MCF 10A (cell line): ENCODE data around the gene PRPF18. TPM values are rescaled to one million over a fixed set of nuclear protein-coding genes. Genes with fewer than 3 reads are reported as not detected.

Experiments
- BruUV-seq: library from RNA; stranded (reverse); fragments of 400-500 nt; replicated peaks from 2 replicates; lab custom pipeline; 2021; lab: Mats Ljungman, UMichigan
- CTCF ChIA-PET: fragments of 300-600 bp; sonication (Branson Sonifier 250); formaldehyde crosslinking; extraction: SDS; loops from one replicate; lab custom pipeline; 2021; ENCODE audit warnings: antibody characterized with exemption, inconsistent platforms; lab: Yijun Ruan, JAX
- POLR2A ChIA-PET: fragments of 300-600, 350-650 bp; sonication (Branson Sonifier 250); formaldehyde crosslinking; extraction: SDS; loops from one replicate; lab custom pipeline; 2020; ENCODE audit warnings: antibody characterized with exemption, inconsistent platforms; lab: Yijun Ruan, JAX
- DNase-seq: peaks from one replicate; pipeline ENCODE4 v3.0.0-alpha.2; 2018; ENCODE audit not compliant: unreplicated experiment
- H3K27ac Mint-ChIP-seq: one replicate; pipeline ENCODE4 v1.8.0; 2022; ENCODE audit warnings: mild to moderate bottlenecking, low read depth, mixed read lengths; ENCODE audit not compliant: unreplicated experiment
- H3K27me3 Mint-ChIP-seq: one replicate; pipeline ENCODE4 v1.8.0; 2022; ENCODE audit warnings: mixed read lengths; ENCODE audit not compliant: insufficient read depth, unreplicated experiment
- H3K36me3 Mint-ChIP-seq: one replicate; pipeline ENCODE4 v1.8.0; 2022; ENCODE audit warnings: mild to moderate bottlenecking, moderate library complexity, mixed read lengths; ENCODE audit not compliant: insufficient read depth, unreplicated experiment
- H3K4me1 Mint-ChIP-seq: one replicate; pipeline ENCODE4 v1.8.0; 2022; ENCODE audit warnings: mixed read lengths; ENCODE audit not compliant: insufficient read depth, unreplicated experiment
- H3K4me3 Mint-ChIP-seq: one replicate; pipeline ENCODE4 v1.8.0; 2022; ENCODE audit warnings: mild to moderate bottlenecking, moderate library complexity, mixed read lengths; ENCODE audit not compliant: unreplicated experiment
- H3K9me3 Mint-ChIP-seq: one replicate; pipeline ENCODE4 v1.8.0; 2022; ENCODE audit warnings: mixed read lengths; ENCODE audit not compliant: unreplicated experiment
- CTCF ChIP-seq: fragments of 200-600 bp; IDR thresholded peaks from one replicate; pipeline ENCODE4 v1.8.0; 2022; ENCODE audit warnings: antibody characterized with exemption, mild to moderate bottlenecking; ENCODE audit not compliant: unreplicated experiment
- intact Hi-C: fragments of 100-400 bp; cut with micrococcal nuclease; formaldehyde crosslinking; loops from 2 replicates; pipeline ENCODE4 v1.14.1; 2022
- total RNA-seq: library from RNA; stranded (reverse); gene quantifications from 2 replicates; pipeline ENCODE4 v1.2.3, GENCODE V29; 2022

The PRPF18 gene
- total RNA-seq, 1 experiment from 2014 or later, result 27.8 TPM

- no peaks in the 10 kb centered on the region for H3K27me3 Mint-ChIP-seq
- no TSS peak for BruUV-seq
- no peaks in the 10 kb centered on the region for H3K4me1 Mint-ChIP-seq
- DNase-seq, result no peak
- H3K4me3 Mint-ChIP-seq, result no peak overlapping the region
- no peaks in the 10 kb centered on the region for H3K36me3 Mint-ChIP-seq
- intact Hi-C loops, result no loop called here
- no peak for TF ChIP-seq CTCF
- no peaks in the 10 kb centered on the region for H3K9me3 Mint-ChIP-seq
- H3K27ac Mint-ChIP-seq, result no peak overlapping the region
- ChIA-PET POLR2A (interaction anchor here (1.1 kb wide), 1 partner anchor 10 kb away, joined by 3 read pairs; no protein-coding TSS in a partner anchor), CTCF (no interaction called here)
These were observed 88.2 kb downstream of the PRPF18 start for GRCh38 chr10:13674645-13675588.

- ChIA-PET POLR2A (interaction anchor here (0.6 kb wide), 1 partner anchor 41 kb away, joined by 3 read pairs; no protein-coding TSS in a partner anchor), CTCF (interaction anchor here (0.7 kb wide), 1 partner anchor 399 kb away, joined by 3 read pairs; no protein-coding TSS in a partner anchor)
- Mint-ChIP-seq H3K4me3 (no peak overlapping the region), H3K27ac (no peak overlapping the region), H3K4me1 (peaks cover 6% of the 10 kb centered on the region), H3K27me3 (no peaks in the 10 kb centered on the region), H3K9me3 (no peaks in the 10 kb centered on the region), H3K36me3 (no peaks in the 10 kb centered on the region)
- intact Hi-C loops, result no loop called here
- no peak for TF ChIP-seq CTCF
- no TSS peak for BruUV-seq
- DNase-seq, result no peak
These were observed 91.5 kb downstream of the PRPF18 start for GRCh38 chr10:13678101-13678843.

Other genes with a start within 250 kb of the PRPF18 start
- 44.8 and 60.8 TPM in 2 replicates for gene SEPHS1, start 238.7 kb upstream of the PRPF18 start, total RNA-seq
- 12.4 and 17.2 TPM in 2 replicates for gene BEND7, start 58.0 kb upstream of the PRPF18 start, total RNA-seq